Keratinocyte (primary cell): ENCODE data around the gene ARHGEF25. TPM values are rescaled to one million over a fixed set of nuclear protein-coding genes. Genes with fewer than 3 reads are reported as not detected.
"Not testable (repeated sequence)": the region's sequence is repeated elsewhere in the genome, so short reads cannot be mapped to it uniquely, and the experiment has no call there.

Experiments used
- DNase-seq: peaks from one replicate; pipeline ENCODE4 v3.0.0-alpha.2; 2011; ENCODE audit warnings: low read depth, missing footprints, low spot score
- FAIRE-seq: peaks from 2 replicates; lab custom pipeline; 2011; peaks lifted over from hg19 to GRCh38; lab: Jason Lieb, UNC
- H2AFZ ChIP-seq: 2 replicates; pipeline ENCODE4 v1.6.0; 2012; ENCODE audit warnings: low read length, control low read depth, inconsistent platforms; ENCODE audit not compliant: control insufficient read depth
- H3K27ac ChIP-seq: 2 replicates; pipeline ENCODE4 v1.5.1; 2011; ENCODE audit warnings: low read length; ENCODE audit not compliant: control insufficient read depth, insufficient read depth
- H3K27me3 ChIP-seq: 3 replicates; pipeline ENCODE4 v1.6.0; 2011; ENCODE audit warnings: low read length; ENCODE audit not compliant: control insufficient read depth, insufficient read depth; ENCODE audit errors: extremely low read depth
- H3K36me3 ChIP-seq, 2 experiments: 2 replicates in 1 of 2; 3 replicates in 1 of 2; pipeline ENCODE4 v1.5.1; 2011; ENCODE audit warnings: low read length in 2 of 2, mild to moderate bottlenecking in 1 of 2; ENCODE audit not compliant: control insufficient read depth in 2 of 2, insufficient read depth in 2 of 2; ENCODE audit errors: extremely low read depth in 1 of 2
- H3K4me1 ChIP-seq: 3 replicates; pipeline ENCODE4 v1.5.1; 2011; ENCODE audit warnings: low read length; ENCODE audit not compliant: control insufficient read depth, insufficient read depth; ENCODE audit errors: extremely low read depth
- H3K4me2 ChIP-seq: 3 replicates; pipeline ENCODE4 v1.6.0; 2011; ENCODE audit warnings: low read depth, low read length; ENCODE audit not compliant: control insufficient read depth, insufficient read depth; ENCODE audit errors: extremely low read depth
- H3K4me3 ChIP-seq, 3 experiments: fragments of 200-600 bp in 1 of 3; sonication (generic) in 1 of 3; 2 replicates in 2 of 3; 3 replicates in 1 of 3; pipeline ENCODE4 v1.5.1; 2011 to 2016; ENCODE audit warnings: low read length in 3 of 3, mild to moderate bottlenecking in 3 of 3, control low read depth in 2 of 3, inconsistent platforms in 1 of 3, low read depth in 1 of 3, mixed read lengths in 1 of 3, mixed run types in 1 of 3, moderate library complexity in 1 of 3; ENCODE audit not compliant: control insufficient read depth in 2 of 3, insufficient read depth in 2 of 3; ENCODE audit errors: extremely low read depth in 1 of 3
- H3K79me2 ChIP-seq: 2 replicates; pipeline ENCODE4 v1.6.0; 2012; ENCODE audit warnings: low read length; ENCODE audit not compliant: control insufficient read depth, insufficient read depth
- H3K9ac ChIP-seq: 3 replicates; pipeline ENCODE4 v1.6.0; 2011; ENCODE audit warnings: low read length; ENCODE audit not compliant: control insufficient read depth, insufficient read depth; ENCODE audit errors: extremely low read depth
- H3K9me1 ChIP-seq: 3 replicates; pipeline ENCODE4 v1.6.0; 2011; ENCODE audit warnings: low read length; ENCODE audit not compliant: control insufficient read depth, insufficient read depth; ENCODE audit errors: extremely low read depth
- H3K9me3 ChIP-seq: 2 replicates; pipeline ENCODE4 v1.5.1; 2012; ENCODE audit warnings: low read depth, low read length; ENCODE audit not compliant: control insufficient read depth
- H4K20me1 ChIP-seq: 3 replicates; pipeline ENCODE4 v1.6.0; 2011; ENCODE audit warnings: low read length; ENCODE audit not compliant: control insufficient read depth, insufficient read depth; ENCODE audit errors: extremely low read depth
- EZH2 ChIP-seq: IDR thresholded peaks from one replicate; pipeline ENCODE4 v1.6.1; 2012; ENCODE audit warnings: inconsistent platforms, mild to moderate bottlenecking, low read length, moderate library complexity
- dilution Hi-C: fragments of 300-500 bp; cut with MboI; formaldehyde crosslinking; loops from one replicate; pipeline ENCODE4 v1.7.0; 2020; ENCODE audit warnings: low sequenced_read_pairs; ENCODE audit not compliant: extremely low pct_ligation_motif_present
- polyA plus RNA-seq, 5 experiments: library from polyadenylated mRNA; depleted of rRNA in 3 of 5; stranded (reverse) in 3 of 5; stranded (forward) in 1 of 5; unstranded in 1 of 5; fragments of >200 nt; gene quantifications; 1 replicate in 1 of 5; 2 replicates in 3 of 5; 3 replicates in 1 of 5; pipeline versions ENCODE4 v1.2.1 to v1.2.3, GENCODE V29; 2011 to 2012; ENCODE audit warnings: missing spikeins in 2 of 5, low read depth in 1 of 5, low replicate concordance in 1 of 5
- TF ChIP-seq, protein P1 (sequence below), 3 experiments: IDR thresholded peaks in 1 of 3; conservative IDR thresholded peaks in 1 of 3; optimal IDR thresholded peaks in 1 of 3; 2 replicates in 2 of 3; 3 replicates in 1 of 3; pipeline versions ENCODE3 to v1.5.1; 2011; ENCODE audit warnings: low read length in 3 of 3, mild to moderate bottlenecking in 3 of 3, moderate library complexity in 2 of 3, control low read depth in 1 of 3, inconsistent platforms in 1 of 3; ENCODE audit not compliant: insufficient read depth in 2 of 3; ENCODE audit errors: extremely low read depth in 1 of 3

Gene ARHGEF25
- polyA plus RNA-seq, 1 donor (not counting 4 experiments of a cell fraction or from before 2014, with no cell fraction given): 0.12 TPM

DNA sequence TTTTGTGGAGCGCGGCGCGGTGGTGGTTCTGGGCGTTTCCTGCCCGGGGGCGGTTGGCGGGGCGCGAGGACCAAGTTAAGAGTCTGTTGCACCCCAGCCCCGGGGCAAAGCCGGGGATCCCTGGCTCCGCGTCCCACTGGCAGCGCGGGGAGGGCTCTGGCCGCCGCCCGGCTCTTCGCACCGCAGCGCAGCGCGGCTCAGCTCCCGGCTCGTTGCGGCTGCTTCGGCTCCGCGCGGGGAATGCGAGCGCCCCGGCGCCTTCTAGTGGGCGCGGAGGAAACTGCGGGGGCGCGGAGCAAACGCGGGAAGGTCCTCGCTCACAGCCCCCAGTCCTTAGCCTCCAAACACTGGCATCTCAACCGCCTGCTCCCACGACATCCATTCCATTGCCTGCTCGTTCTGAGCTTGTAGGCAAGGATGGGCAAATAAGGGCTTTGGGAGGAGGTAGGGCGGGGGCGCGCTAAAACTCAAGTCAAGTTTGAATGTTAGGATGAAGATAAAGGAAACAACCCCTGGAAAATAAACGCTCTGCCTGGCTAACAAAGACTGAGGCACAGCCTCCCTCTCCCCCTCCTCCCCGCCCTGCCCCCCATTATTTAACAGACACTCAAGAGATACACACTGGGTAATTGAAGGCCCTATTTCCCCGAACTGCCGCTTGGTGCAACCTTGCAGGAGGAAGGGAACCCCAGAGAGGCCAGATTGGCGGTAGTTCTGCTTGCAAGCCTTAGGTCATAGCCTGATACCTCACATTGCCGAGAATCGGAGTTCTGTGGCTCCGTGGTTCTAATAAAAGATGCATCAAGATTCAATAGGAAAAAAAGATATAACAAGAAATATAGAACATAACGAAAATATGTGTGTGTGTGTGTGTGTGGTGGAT is 22.0 kb downstream of the ARHGEF25 start, which contains the start of gene B4GALNT1:
TSS of gene B4GALNT1 (minus strand) at position 244 of the 883 bp plus-strand sequence. CDS start 1,069 bp downstream, outside the sequence.
- Histone ChIP-seq H3K9me3 (no peaks in the 10 kb centered on the region), H2AFZ (peak within 1 kb of the TSS; percentile 33), H3K4me1 (peaks cover 2% of the 10 kb centered on the region), H3K27me3 (peaks cover 54% of the 10 kb centered on the region), H3K27ac (no peak within 1 kb of the TSS), H3K4me3 (peak within 1 kb of the TSS; percentile 43 to 69 (median 60)), H3K36me3 (no peaks in the 10 kb centered on the region), H4K20me1 (no peaks in the 10 kb centered on the region), H3K4me2 (peak within 1 kb of the TSS; percentile 77), H3K9me1 (no peaks in the 10 kb centered on the region), H3K9ac (peak within 1 kb of the TSS; percentile 37), H3K79me2 (no peaks in the 10 kb centered on the region)
- TF ChIP-seq, protein P1, sequence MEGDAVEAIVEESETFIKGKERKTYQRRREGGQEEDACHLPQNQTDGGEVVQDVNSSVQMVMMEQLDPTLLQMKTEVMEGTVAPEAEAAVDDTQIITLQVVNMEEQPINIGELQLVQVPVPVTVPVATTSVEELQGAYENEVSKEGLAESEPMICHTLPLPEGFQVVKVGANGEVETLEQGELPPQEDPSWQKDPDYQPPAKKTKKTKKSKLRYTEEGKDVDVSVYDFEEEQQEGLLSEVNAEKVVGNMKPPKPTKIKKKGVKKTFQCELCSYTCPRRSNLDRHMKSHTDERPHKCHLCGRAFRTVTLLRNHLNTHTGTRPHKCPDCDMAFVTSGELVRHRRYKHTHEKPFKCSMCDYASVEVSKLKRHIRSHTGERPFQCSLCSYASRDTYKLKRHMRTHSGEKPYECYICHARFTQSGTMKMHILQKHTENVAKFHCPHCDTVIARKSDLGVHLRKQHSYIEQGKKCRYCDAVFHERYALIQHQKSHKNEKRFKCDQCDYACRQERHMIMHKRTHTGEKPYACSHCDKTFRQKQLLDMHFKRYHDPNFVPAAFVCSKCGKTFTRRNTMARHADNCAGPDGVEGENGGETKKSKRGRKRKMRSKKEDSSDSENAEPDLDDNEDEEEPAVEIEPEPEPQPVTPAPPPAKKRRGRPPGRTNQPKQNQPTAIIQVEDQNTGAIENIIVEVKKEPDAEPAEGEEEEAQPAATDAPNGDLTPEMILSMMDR (optimal IDR thresholded peaks at IDR 0.05 in 1 of 3, IDR thresholded peaks at IDR 0.05 in 1 of 3, conservative IDR thresholded peaks at IDR 0.05 in 1 of 3; ENCODE audit: extremely low read depth in 1 of 3, insufficient read depth in 2 of 3, low read length in 3 of 3): peak; percentile 76 to 88 (median 78)
- no peak for TF ChIP-seq EZH2
- no peak for DNase-seq
- FAIRE-seq: no peak
- dilution Hi-C loops: loop anchor here (10.0 kb wide), 1 partner anchor 58 kb away; no protein-coding TSS in a partner anchor

DNA sequence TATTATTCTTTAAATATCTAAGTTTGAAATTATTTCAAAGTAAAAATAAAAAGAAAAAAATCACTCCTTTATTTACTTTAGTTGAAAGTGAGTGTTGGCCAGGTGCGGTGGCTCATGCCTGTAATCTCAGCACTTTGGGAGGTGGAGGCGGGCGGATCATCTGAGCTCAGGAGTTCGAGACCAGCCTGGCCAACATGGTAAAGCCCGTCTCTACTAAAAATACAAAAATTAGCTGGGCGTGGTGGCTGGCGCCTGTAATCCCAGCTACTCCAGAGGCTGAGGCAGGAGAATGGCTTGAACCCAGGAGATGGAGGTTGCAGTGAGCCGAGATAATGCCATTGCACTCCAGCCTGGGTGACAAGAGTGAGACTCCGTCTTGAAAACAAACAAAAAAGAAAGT is 25.5 kb downstream of the ARHGEF25 start:
- H3K36me3 ChIP-seq, H2AFZ ChIP-seq, H4K20me1 ChIP-seq, H3K4me3 ChIP-seq, FAIRE-seq, H3K4me1 ChIP-seq, H3K79me2 ChIP-seq, DNase-seq, H3K9me1 ChIP-seq, H3K9ac ChIP-seq, H3K4me2 ChIP-seq, H3K27ac ChIP-seq, H3K9me3 ChIP-seq: not testable (repeated sequence)
- H3K27me3 ChIP-seq: peaks cover 30% of the 10 kb centered on the region
- dilution Hi-C loops: loop anchor here (10.0 kb wide), 1 partner anchor 62 kb away; no protein-coding TSS in a partner anchor
